Duodenal mucosa (tissue), 2 donors: ENCODE data around the gene NDUFA8.

Source experiments
- H3K27ac ChIP-seq: one replicate; pipeline ENCODE4 v1.7.0; 2013; ENCODE audit warnings: low read depth, low read length
- H3K27me3 ChIP-seq, 2 donors: one replicate each; pipeline ENCODE4 v1.7.0; 2013; ENCODE audit warnings: low read length in 2 of 2, control low read depth in 1 of 2; ENCODE audit not compliant: insufficient read depth in 2 of 2, control insufficient read depth in 1 of 2
- H3K36me3 ChIP-seq, 2 donors: one replicate each; pipeline ENCODE4 v1.7.0; 2013; ENCODE audit warnings: low read length in 2 of 2, control low read depth in 1 of 2; ENCODE audit not compliant: insufficient read depth in 2 of 2, control insufficient read depth in 1 of 2
- H3K4me1 ChIP-seq, 2 donors: one replicate each; pipeline ENCODE4 v1.7.0; 2013; ENCODE audit warnings: low read length in 2 of 2, control low read depth in 1 of 2; ENCODE audit not compliant: insufficient read depth in 2 of 2, control insufficient read depth in 1 of 2
- H3K4me3 ChIP-seq, 2 donors: one replicate each; pipeline ENCODE4 v1.7.0; 2013; ENCODE audit warnings: low read length in 2 of 2, low read depth in 1 of 2
- H3K9ac ChIP-seq, 2 donors: one replicate each; pipeline ENCODE4 v1.7.0; 2013; ENCODE audit warnings: low read length in 2 of 2, low read depth in 1 of 2
- H3K9me3 ChIP-seq, 2 donors: one replicate each; pipeline ENCODE4 v1.7.0; 2013; ENCODE audit warnings: low read length in 2 of 2, control low read depth in 1 of 2; ENCODE audit not compliant: control insufficient read depth in 1 of 2

NDUFA8 gene

DNA sequence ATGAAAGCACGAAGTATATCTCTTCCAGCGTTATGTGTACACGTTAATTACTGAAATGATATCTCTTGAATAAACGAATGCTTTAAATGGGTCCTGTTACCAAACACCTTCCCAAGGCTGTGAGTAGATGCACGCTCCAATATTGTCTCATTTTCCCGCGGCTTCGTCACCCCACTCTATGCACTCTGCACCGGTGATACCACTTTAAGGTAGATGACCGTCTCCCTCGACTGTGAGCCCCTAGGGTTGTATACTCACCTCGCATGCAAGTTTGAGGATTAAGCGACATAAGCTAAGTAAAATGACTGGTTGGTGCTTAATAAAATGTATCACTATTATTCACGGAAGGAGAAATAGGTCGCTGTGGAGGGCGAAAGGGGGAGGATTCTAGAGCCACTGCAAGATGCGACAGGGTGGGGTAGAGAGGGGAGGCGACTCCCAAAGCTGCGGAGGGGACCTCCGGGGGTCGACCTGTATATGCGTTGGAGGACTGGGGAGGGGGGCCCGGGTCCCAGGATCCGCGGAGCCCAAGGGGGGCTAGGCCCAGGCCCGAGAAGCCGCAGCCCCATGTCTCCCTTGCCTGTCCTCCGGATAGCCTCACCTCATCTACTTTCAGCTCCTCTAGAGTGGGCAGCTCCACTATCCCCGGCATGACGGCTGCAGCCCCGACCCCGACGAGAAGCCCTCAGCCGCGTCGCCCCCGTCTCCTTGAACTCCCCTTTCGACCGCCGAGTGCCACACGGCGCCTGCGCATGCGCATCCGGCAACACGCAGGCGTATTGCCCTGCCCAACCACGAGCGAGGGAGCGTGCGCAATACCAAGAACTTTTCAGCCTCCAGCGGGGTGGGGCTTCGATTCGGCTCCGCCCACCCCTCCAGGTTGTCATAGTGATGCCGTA is at the start of gene NDUFA8, which contains the start of gene MORN5:
NDUFA8 (minus strand) TSS at position 754 of the 899 bp plus-strand sequence; CDS start at position 652, 102 bp downstream.
MORN5 (plus strand) TSS at position 883 of the 899 bp plus-strand sequence. CDS start 65 bp downstream, outside the sequence.
- Histone ChIP-seq H3K36me3 (no peaks in the 10 kb centered on the region), H3K4me1 (peaks cover 11 to 19% of the 10 kb centered on the region in 2 donors), H3K27me3 (peaks cover 0 to 3% of the 10 kb centered on the region in 2 donors), H3K9me3 (no peaks in the 10 kb centered on the region), H3K4me3 (peak within 1 kb of the TSS; percentile 87 to 98), H3K27ac (peak within 1 kb of the TSS; percentile 78), H3K9ac (peak within 1 kb of the TSS; percentile 85 to 93)

DNA sequence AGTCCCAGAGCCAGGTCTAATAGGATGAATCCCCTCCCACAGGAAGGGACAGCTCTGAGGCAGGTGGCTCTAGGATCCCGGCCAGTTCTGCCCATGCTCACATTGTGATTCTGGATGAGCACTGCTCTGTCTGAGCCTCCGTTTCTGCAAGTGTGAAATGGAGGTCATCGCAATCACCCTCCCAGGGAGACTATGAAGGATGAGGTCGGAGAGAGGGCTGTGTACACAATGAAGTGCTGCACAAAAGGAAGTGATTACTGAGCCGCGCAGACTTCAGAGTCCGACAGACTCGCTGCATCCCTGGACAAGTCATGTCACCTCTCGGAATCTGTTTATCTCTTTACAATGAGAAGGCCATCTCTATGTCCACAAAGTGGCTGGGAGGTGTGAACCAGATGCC is 47.5 kb upstream of the NDUFA8 start:
- Histone ChIP-seq H3K27me3 (peaks cover 13 to 26% of the 10 kb centered on the region in 2 donors), H3K27ac (no peak overlapping the region), H3K9me3 (no peaks in the 10 kb centered on the region), H3K4me1 (no peaks in the 10 kb centered on the region), H3K9ac (no peak overlapping the region), H3K36me3 (no peaks in the 10 kb centered on the region), H3K4me3 (no peak overlapping the region)

DNA sequence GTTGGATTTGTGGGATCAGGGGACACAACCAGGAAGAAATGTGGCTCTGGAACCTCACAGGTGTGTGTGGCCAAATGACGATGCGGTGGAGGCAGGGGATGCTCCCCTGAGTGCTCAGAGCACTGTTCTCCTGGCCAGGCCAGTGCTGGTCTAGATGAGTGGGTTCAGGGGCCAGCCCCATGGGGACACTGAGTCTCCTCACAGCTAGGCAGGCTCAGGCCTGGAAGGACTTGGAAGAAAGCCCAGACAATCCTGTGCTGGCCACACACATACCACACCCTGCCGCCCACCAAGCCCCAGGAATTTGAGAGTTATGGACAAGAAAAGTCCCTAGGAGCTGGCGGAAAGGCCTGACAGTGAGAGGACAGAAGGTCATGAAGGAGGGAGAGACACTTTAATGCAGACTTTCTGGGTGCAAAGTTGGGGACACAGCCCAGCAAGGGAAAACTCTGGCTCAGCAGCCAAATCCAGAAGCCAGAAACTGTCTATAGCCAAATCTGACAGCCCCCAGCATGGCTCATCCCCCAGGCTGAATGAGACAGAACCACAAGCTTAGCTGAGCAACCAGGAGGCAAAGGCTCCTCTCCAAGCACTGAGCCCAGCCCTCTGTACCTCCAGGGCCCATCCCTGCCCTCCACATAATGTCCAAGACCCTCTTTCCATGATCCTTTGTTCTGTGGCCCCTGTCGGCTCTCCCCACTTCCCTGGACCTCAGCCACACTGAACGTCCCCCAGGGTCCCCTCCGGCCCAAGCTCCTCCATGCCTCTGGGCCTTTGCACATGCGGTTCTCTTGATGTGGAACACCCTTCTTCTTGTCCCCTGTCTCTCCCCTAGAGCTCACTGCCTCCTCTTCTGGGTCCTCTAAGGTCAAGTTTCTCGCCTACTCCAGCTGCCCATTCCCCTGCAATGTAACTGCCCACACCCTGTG is 46.8 kb upstream of the NDUFA8 start:
- no peak overlapping the region for H3K4me3 ChIP-seq
- no peak overlapping the region for H3K27ac ChIP-seq
- H3K9me3 ChIP-seq, result no peaks in the 10 kb centered on the region
- H3K27me3 ChIP-seq, result peaks cover 6 to 19% of the 10 kb centered on the region in 2 donors
- H3K4me1 ChIP-seq, result no peaks in the 10 kb centered on the region
- no peak overlapping the region for H3K9ac ChIP-seq
- H3K36me3 ChIP-seq, result no peaks in the 10 kb centered on the region

DNA sequence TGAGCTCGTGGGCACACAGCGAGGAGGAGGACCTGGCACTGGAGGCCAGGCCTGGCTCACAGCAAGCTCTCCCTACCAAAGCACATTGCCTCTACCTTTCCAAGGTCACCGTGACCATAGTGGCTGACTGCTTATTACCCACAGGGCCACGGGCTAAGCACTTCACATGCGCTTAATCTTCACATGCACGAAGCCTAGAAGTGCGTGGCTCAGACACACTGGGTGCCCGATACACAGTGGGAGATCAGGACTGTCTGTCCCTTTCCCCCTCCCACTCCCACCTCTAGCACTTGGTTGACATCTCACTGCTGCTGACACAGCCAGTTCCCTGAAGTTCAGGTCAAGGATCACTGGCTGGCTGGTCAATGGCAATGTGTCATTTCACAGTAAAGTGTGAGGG is 45.6 kb upstream of the NDUFA8 start:
- H3K9me3 ChIP-seq, result no peaks in the 10 kb centered on the region
- peaks cover 5 to 14% of the 10 kb centered on the region in 2 donors for H3K27me3 ChIP-seq
- no peaks in the 10 kb centered on the region for H3K4me1 ChIP-seq
- no peaks in the 10 kb centered on the region for H3K36me3 ChIP-seq
- H3K4me3 ChIP-seq, result no peak overlapping the region
- H3K27ac ChIP-seq, result no peak overlapping the region
- H3K9ac ChIP-seq, result no peak overlapping the region

DNA sequence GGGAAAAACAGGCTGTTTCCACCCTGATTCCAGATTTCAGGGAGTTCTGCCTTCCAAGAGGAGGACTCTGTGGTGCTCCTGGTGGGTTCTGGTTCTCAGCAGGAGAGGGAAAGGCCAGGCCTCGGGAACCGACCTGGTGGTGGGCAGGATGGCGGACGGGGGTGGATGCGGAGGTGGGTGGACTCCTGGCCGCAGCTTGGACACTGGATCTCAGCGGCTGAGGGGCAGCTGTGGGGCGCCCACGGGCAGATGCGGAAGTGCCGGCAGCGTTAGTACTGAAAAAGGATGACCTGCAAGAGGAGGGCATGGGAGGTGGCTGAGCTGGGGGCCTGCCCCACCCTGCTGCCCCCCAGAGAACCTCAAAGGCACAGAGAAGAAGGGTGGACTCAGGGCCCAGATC is 44.9 kb upstream of the NDUFA8 start:
- Histone ChIP-seq H3K27ac (no peak overlapping the region), H3K4me3 (no peak overlapping the region)

DNA sequence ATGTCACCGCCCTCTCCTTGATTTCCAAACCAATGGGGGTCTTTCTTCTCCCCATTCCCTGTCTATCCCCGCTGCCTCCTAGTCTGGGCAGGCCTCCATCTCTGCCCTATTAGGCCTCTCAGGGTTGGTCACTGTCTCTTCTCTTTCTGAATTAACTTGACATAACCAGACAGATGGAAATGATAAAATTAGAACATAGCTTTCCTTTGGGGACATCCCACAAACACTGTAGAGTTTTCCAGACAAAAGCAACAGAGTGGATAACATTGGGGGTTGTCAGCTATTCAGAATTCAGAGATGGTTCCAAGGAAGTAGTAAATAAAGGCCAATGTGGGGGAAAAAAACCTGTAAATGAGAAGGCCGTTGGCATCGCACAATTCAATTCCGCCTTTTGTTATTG is 44.5 kb upstream of the NDUFA8 start:
- H3K36me3 ChIP-seq, result no peaks in the 10 kb centered on the region
- H3K9ac ChIP-seq, result no peak overlapping the region
- no peak overlapping the region for H3K27ac ChIP-seq
- no peak overlapping the region for H3K4me3 ChIP-seq
- H3K27me3 ChIP-seq, result peaks cover 5 to 11% of the 10 kb centered on the region in 2 donors
- no peaks in the 10 kb centered on the region for H3K4me1 ChIP-seq
- no peaks in the 10 kb centered on the region for H3K9me3 ChIP-seq

More for the DNA sequence above, 44.9 kb upstream of the NDUFA8 start:
- Histone ChIP-seq H3K4me1 (no peaks in the 10 kb centered on the region), H3K27me3 (peaks cover 5 to 13% of the 10 kb centered on the region in 2 donors), H3K9me3 (no peaks in the 10 kb centered on the region), H3K36me3 (no peaks in the 10 kb centered on the region), H3K9ac (no peak overlapping the region)

DNA sequence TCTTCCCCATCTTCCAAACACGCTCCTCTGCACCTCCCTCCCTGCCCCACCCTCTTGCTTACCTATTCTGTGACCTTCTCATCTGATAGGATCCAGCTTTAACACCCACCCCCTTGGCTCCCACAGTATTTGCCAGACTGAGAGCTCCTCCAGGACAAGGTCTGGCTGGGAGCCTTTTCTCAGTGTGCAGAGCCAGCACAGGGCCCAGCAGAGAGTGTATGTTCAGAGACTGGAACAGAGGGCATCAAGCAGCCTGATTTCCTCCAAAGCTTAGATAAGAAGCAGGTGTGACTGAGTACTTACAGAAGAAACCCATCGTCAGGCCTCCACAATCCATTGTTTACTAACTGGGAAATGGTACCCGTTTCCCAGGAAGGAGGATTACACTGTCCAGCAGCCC is 42.5 kb upstream of the NDUFA8 start:
- H3K27ac ChIP-seq, result no peak overlapping the region
- H3K4me3 ChIP-seq, result no peak overlapping the region
- H3K4me1 ChIP-seq, result peaks cover 5 to 9% of the 10 kb centered on the region in 2 donors
- H3K36me3 ChIP-seq, result no peaks in the 10 kb centered on the region
- H3K9ac ChIP-seq, result no peak overlapping the region
- H3K9me3 ChIP-seq, result no peaks in the 10 kb centered on the region
- H3K27me3 ChIP-seq, result peaks cover 12 to 13% of the 10 kb centered on the region in 2 donors

DNA sequence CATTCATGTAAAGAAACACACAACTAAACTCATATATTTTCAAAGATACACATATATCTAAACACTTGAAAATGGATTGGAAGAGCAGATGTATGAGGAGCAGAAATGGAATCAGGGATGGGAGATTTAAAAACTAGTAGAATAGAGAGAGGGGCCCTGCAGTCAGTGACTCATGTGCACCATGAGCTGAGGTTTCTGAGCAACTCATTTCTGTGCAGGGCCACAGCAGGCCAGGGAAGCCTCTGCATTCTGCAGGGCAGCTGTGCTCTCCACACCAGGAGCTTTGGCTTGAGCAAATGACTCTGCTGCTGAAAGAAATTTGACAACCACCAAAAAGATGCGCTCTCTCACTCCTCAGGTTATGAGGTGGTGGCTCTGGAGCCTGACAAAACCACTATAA is 42.1 kb upstream of the NDUFA8 start:
- H3K4me3 ChIP-seq, result no peak overlapping the region
- peaks cover 9 to 17% of the 10 kb centered on the region in 2 donors for H3K27me3 ChIP-seq
- H3K9me3 ChIP-seq, result no peaks in the 10 kb centered on the region
- no peak overlapping the region for H3K9ac ChIP-seq
- peaks cover 5 to 9% of the 10 kb centered on the region in 2 donors for H3K4me1 ChIP-seq
- no peak overlapping the region for H3K27ac ChIP-seq
- H3K36me3 ChIP-seq, result no peaks in the 10 kb centered on the region

DNA sequence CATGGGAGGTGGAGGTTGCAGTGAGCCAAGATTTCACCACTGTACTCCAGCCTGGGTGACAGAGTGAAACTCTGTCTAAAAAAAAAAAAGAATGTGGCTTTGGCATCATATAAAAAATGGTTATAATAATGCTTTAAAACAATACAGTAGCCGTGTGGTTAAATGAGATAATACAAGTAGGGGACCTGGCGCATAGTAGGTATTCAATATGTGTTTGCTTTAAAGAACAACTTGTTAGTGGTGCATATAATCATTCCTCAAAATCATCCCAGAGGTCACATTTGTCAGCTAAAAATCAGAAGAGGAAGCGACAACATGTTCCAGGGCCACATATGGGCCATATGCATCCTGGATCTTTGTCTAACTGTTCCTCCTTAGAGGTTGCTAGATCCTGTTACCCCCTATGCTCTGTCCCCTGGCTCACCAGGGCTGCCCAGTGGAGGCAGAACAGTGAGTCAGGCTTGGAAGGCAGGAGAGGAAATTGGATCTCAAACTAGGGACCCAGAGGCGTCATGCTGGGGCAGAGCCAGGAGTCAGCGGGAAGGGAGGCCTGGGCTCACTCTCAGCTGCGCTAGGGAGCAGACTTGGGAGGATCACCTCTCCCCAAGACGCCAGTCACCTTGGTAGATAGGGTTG is 41.5 kb upstream of the NDUFA8 start:
- Histone ChIP-seq H3K4me1 (peaks cover 5 to 9% of the 10 kb centered on the region in 2 donors), H3K4me3 (no peak overlapping the region), H3K9ac (no peak overlapping the region), H3K27me3 (peaks cover 9 to 17% of the 10 kb centered on the region in 2 donors), H3K9me3 (no peaks in the 10 kb centered on the region), H3K36me3 (no peaks in the 10 kb centered on the region), H3K27ac (no peak overlapping the region)
